K562 (cell line): Measurements from ENCODE around the gene UBXN2A. TPM values are rescaled to one million over a fixed set of nuclear protein-coding genes. Genes with fewer than 3 reads are reported as not detected.

Experiments used
- ATF4 ChIP-seq: fragments of 450-650 bp; formaldehyde crosslinking; IDR thresholded peaks from 2 replicates; pipeline ENCODE4 v1.4.0; 2022; ENCODE audit warnings: mild to moderate bottlenecking, moderate library complexity
- CC2D1A ChIP-seq: fragments of 450-650 bp; IDR thresholded peaks from 2 replicates; pipeline ENCODE4 v1.6.1; 2017; ENCODE audit warnings: mild to moderate bottlenecking
- E2F5 ChIP-seq: sonication (generic); formaldehyde crosslinking; IDR thresholded peaks from 2 replicates; pipeline ENCODE4 v1.8.0; 2022; ENCODE audit warnings: mild to moderate bottlenecking, missing genetic modification reagents
- ETV6 ChIP-seq, 3 experiments: fragments of 150-350 bp in 1 of 3; sonication (generic) in 1 of 3; formaldehyde crosslinking in 1 of 3; IDR thresholded peaks; 2 replicates each; pipeline versions ENCODE4 v1.6.1 to v1.8.0; 2014 to 2022; ENCODE audit warnings: borderline replicate concordance in 2 of 3, low read depth in 2 of 3, antibody characterized with exemption in 1 of 3, low read length in 1 of 3, mild to moderate bottlenecking in 1 of 3, missing genetic modification reagents in 1 of 3
- FOXO4 ChIP-seq: fragments of 450-650 bp; formaldehyde crosslinking; IDR thresholded peaks from 2 replicates; pipeline ENCODE4 v1.4.0; 2020; ENCODE audit warnings: mild to moderate bottlenecking, moderate library complexity
- GATAD2B ChIP-seq: fragments of 450-650 bp; IDR thresholded peaks from 2 replicates; pipeline ENCODE4 v1.6.1; 2017; ENCODE audit warnings: mild to moderate bottlenecking, borderline replicate concordance
- HMG20A ChIP-seq: fragments of 450-650 bp; formaldehyde crosslinking; conservative IDR thresholded peaks from 2 replicates; pipeline ENCODE4 v1.4.0; 2020; ENCODE audit warnings: mild to moderate bottlenecking, mixed read lengths
- HOXB6 ChIP-seq: fragments of 250-450 bp; sonication (Bioruptor Pico); IDR thresholded peaks from 2 replicates; pipeline ENCODE4 v1.5.1; 2022; ENCODE audit warnings: mild to moderate bottlenecking, borderline replicate concordance
- ID3 ChIP-seq, 2 experiments: fragments of 250-450 bp in 1 of 2; fragments of 450-650 bp in 1 of 2; sonication (Bioruptor Pico) in 1 of 2; IDR thresholded peaks; 2 replicates each; pipeline versions ENCODE4 v1.6.1 to v1.8.0; 2016 to 2021; ENCODE audit warnings: mild to moderate bottlenecking in 2 of 2, moderate library complexity in 2 of 2, missing compliant biosample characterization in 1 of 2, missing genetic modification characterization in 1 of 2
- KLF1 ChIP-seq: fragments of 450-650 bp; IDR thresholded peaks from 2 replicates; pipeline ENCODE4 v1.6.1; 2016; ENCODE audit warnings: missing genetic modification characterization, missing compliant biosample characterization
- L3MBTL2 ChIP-seq: fragments of 450-650 bp; IDR thresholded peaks from 2 replicates; pipeline ENCODE4 v1.6.1; 2016; ENCODE audit warnings: mild to moderate bottlenecking, moderate library complexity
- LEF1 ChIP-seq: fragments of 450-650 bp; IDR thresholded peaks from 2 replicates; pipeline ENCODE4 v1.6.1; 2016; ENCODE audit warnings: mild to moderate bottlenecking
- MAZ ChIP-seq, 2 experiments: fragments of 450-650 bp in 1 of 2; sonication (generic) in 1 of 2; formaldehyde crosslinking; IDR thresholded peaks in 1 of 2; conservative IDR thresholded peaks in 1 of 2; 2 replicates each; pipeline versions ENCODE4 v1.4.0 to v1.5.0; 2020; ENCODE audit warnings: mild to moderate bottlenecking in 1 of 2, missing genetic modification reagents in 1 of 2
- PTBP1 ChIP-seq: fragments of 200-400 bp; formaldehyde crosslinking; IDR thresholded peaks from 2 replicates; pipeline ENCODE4 v1.6.1; 2017; ENCODE audit warnings: low read depth, low read length
- SETDB1 ChIP-seq: IDR thresholded peaks from one replicate; pipeline ENCODE4 v1.6.1; 2012; ENCODE audit warnings: low read length, control low read depth, inconsistent platforms
- USF2 ChIP-seq: sonication (generic); formaldehyde crosslinking; IDR thresholded peaks from 2 replicates; pipeline ENCODE4 v1.5.0; 2020; ENCODE audit warnings: missing genetic modification reagents
- ZNF592 ChIP-seq: fragments of 450-650 bp; IDR thresholded peaks from 2 replicates; pipeline ENCODE4 v1.6.1; 2017; ENCODE audit warnings: antibody characterized with exemption, mild to moderate bottlenecking
- polyA plus RNA-seq, 8 experiments: library from polyadenylated mRNA; depleted of rRNA in 4 of 8; stranded (reverse) in 5 of 8; unstranded in 3 of 8; fragments of >200 nt; fragmentation: Nextera tagmentation in 2 of 8; fragmentation: Illumina TruSeq in 1 of 8; extraction: Ambion mirVana in 2 of 8; extraction: Trizol in 1 of 8; gene quantifications; 2 replicates each; pipeline versions ENCODE4 v1.2.1 to v1.2.3, GENCODE V29; 2011 to 2014; ENCODE audit warnings: inconsistent platforms in 1 of 8, missing spikeins in 1 of 8
- total RNA-seq, 7 experiments: library from RNA; depleted of rRNA in 6 of 7; stranded (reverse); fragments of >200 nt in 6 of 7; fragmentation: Illumina TruSeq in 2 of 7; extraction: Trizol in 2 of 7; gene quantifications; 2 replicates each; pipeline versions ENCODE4 v1.2.1 to v1.2.3, GENCODE V29; 2011 to 2021; ENCODE audit warnings: low replicate concordance in 1 of 7

The UBXN2A gene
- total and polyA plus RNA-seq, 9 of the 15 experiments (the other 6 are each of a cell fraction or from before 2014, with no cell fraction given), result 3.4 to 25.6 (median 16.0) TPM

GRCh38 chr2:24011250-24012104 is 71.2 kb downstream of the UBXN2A start (continued):
- no peak for TF ChIP-seq KLF1 (tag)
- TF ChIP-seq USF2 (CRISPR knock-in tag), result no peak
- TF ChIP-seq HOXB6, result no peak
- TF ChIP-seq E2F5, result no peak
- 0 out of 2 replicates have a peak, but pooled peaks have one; percentile 60 for TF ChIP-seq PTBP1
- no peak for TF ChIP-seq ID3 (CRISPR knock-in tag; IDR thresholded peaks at IDR 0.05)
- peak; percentile 89 for TF ChIP-seq ID3 (tag; IDR thresholded peaks at IDR 0.05)
- peak; percentile 28; the same call in 1 of the 2 replicates for TF ChIP-seq L3MBTL2
- peak; percentile 97 for TF ChIP-seq CC2D1A
- peak; percentile 98 for TF ChIP-seq LEF1
- peak; percentile 69; the same call in 1 of the 2 replicates for TF ChIP-seq GATAD2B
- TF ChIP-seq ETV6 (IDR thresholded peaks at IDR 0.05; ENCODE audit: borderline replicate concordance in 1 of 2, low read depth in 2 of 2, low read length in 1 of 2), result peak in 1 of 2 experiments; percentile 65; a peak in 2 of 4 replicates
- TF ChIP-seq ETV6 (CRISPR knock-in tag; IDR thresholded peaks at IDR 0.05; ENCODE audit: borderline replicate concordance), result no peak
- TF ChIP-seq MAZ (CRISPR knock-in tag; conservative IDR thresholded peaks at IDR 0.05 in 1 of 2, IDR thresholded peaks at IDR 0.05 in 1 of 2), result peak; percentile 87 to 94
- TF ChIP-seq ATF4 (CRISPR knock-in tag), result peak; percentile 84
- peak; percentile 85 for TF ChIP-seq ZNF592
- TF ChIP-seq HMG20A, result no peak
- TF ChIP-seq SETDB1, result no peak
- no peak for TF ChIP-seq FOXO4
